22Rv1 (cell line): Measurements from ENCODE around the gene LINC01488.

ENCODE experiments used
- ZFX ChIP-seq: fragments of 450-650 bp; IDR thresholded peaks from 2 replicates; pipeline ENCODE4 v1.6.1; 2017; ENCODE audit warnings: antibody characterized with exemption, borderline replicate concordance
- TF ChIP-seq, protein P1 (sequence below): fragments of 450-650 bp; IDR thresholded peaks from 2 replicates; pipeline ENCODE4 v1.5.1; 2017; ENCODE audit warnings: mild to moderate bottlenecking

DNA sequence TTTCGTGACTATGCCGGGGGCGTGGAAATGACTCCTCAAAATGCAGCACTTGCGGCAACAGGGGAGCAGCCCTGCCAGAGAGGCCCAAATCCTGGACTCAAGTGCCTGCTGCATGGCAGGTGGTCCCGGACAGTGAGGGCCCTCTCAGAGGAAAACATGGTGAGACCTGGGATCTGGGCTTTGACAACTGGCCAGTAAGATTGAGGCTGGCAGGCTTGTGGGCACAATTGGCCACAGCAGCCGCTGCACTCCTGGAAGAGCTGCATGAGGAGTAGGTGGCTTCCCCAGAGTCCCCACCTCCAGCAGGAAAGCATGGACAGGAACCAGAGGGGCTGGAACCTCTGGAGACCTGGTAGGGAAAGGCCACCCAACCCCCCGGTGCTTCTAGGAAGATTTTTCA lies 13.4 kb downstream of the LINC01488 start:
- TF ChIP-seq, protein P1, sequence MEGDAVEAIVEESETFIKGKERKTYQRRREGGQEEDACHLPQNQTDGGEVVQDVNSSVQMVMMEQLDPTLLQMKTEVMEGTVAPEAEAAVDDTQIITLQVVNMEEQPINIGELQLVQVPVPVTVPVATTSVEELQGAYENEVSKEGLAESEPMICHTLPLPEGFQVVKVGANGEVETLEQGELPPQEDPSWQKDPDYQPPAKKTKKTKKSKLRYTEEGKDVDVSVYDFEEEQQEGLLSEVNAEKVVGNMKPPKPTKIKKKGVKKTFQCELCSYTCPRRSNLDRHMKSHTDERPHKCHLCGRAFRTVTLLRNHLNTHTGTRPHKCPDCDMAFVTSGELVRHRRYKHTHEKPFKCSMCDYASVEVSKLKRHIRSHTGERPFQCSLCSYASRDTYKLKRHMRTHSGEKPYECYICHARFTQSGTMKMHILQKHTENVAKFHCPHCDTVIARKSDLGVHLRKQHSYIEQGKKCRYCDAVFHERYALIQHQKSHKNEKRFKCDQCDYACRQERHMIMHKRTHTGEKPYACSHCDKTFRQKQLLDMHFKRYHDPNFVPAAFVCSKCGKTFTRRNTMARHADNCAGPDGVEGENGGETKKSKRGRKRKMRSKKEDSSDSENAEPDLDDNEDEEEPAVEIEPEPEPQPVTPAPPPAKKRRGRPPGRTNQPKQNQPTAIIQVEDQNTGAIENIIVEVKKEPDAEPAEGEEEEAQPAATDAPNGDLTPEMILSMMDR = no peak
- no peak for TF ChIP-seq ZFX
